K562 (cell line): Measurements from ENCODE around the gene TMEM245. TPM values are rescaled to one million over a fixed set of nuclear protein-coding genes. Genes with fewer than 3 reads are reported as not detected.

Experiments used
- CHD1 ChIP-seq: fragments of 200-600 bp; sonication (generic); IDR thresholded peaks from one replicate; pipeline ENCODE4 v1.6.1; 2012; ENCODE audit warnings: mild to moderate bottlenecking, moderate library complexity, low read length, inconsistent platforms
- DMBX1 ChIP-seq: fragments of 250-450 bp; sonication (Bioruptor Pico); IDR thresholded peaks from 2 replicates; pipeline ENCODE4 v1.8.0; 2022; ENCODE audit warnings: inconsistent platforms, mild to moderate bottlenecking, moderate library complexity, borderline replicate concordance
- E2F1 ChIP-seq: sonication (generic); formaldehyde crosslinking; IDR thresholded peaks from 2 replicates; pipeline ENCODE4 v1.8.1; 2023; ENCODE audit warnings: mild to moderate bottlenecking, missing genetic modification reagents, moderate library complexity
- EZH2 ChIP-seq: IDR thresholded peaks from 2 replicates; pipeline ENCODE4 v1.6.1; 2012; ENCODE audit warnings: low read depth, mild to moderate bottlenecking, inconsistent platforms, low read length, borderline replicate concordance
- FOXK1 ChIP-seq: sonication (generic); formaldehyde crosslinking; IDR thresholded peaks from 2 replicates; pipeline ENCODE4 v1.8.0; 2022; ENCODE audit warnings: missing genetic modification reagents, mild to moderate bottlenecking, borderline replicate concordance
- KLF1 ChIP-seq: fragments of 450-650 bp; IDR thresholded peaks from 2 replicates; pipeline ENCODE4 v1.6.1; 2016; ENCODE audit warnings: missing genetic modification characterization, missing compliant biosample characterization
- LARP7 ChIP-seq: fragments of 450-650 bp; IDR thresholded peaks from 2 replicates; pipeline ENCODE4 v1.6.1; 2016
- PKNOX1 ChIP-seq: fragments of 450-650 bp; IDR thresholded peaks from 2 replicates; pipeline ENCODE4 v1.6.1; 2016
- ZBTB17 ChIP-seq: fragments of 450-650 bp; formaldehyde crosslinking; IDR thresholded peaks from 2 replicates; pipeline ENCODE4 v1.4.0; 2020; ENCODE audit warnings: mild to moderate bottlenecking
- ZNF197 ChIP-seq: fragments of 200-800 bp; sonication (Bioruptor generic); IDR thresholded peaks from 2 replicates; pipeline ENCODE4 v1.6.1; 2016; ENCODE audit warnings: low read depth, missing genetic modification characterization, missing compliant biosample characterization
- ZNF384 ChIP-seq: IDR thresholded peaks from 2 replicates; pipeline ENCODE4 v1.6.1; 2012; ENCODE audit warnings: low read depth, low read length, improper control_type of control experiment
- ZNF408 ChIP-seq: fragments of 250-450 bp; sonication (Bioruptor Pico); IDR thresholded peaks from 2 replicates; pipeline ENCODE4 v1.4.0; 2020; ENCODE audit warnings: low read depth, mild to moderate bottlenecking, moderate library complexity
- polyA plus RNA-seq, 8 experiments: library from polyadenylated mRNA; depleted of rRNA in 4 of 8; stranded (reverse) in 5 of 8; unstranded in 3 of 8; fragments of >200 nt; fragmentation: Nextera tagmentation in 2 of 8; fragmentation: Illumina TruSeq in 1 of 8; extraction: Ambion mirVana in 2 of 8; extraction: Trizol in 1 of 8; gene quantifications; 2 replicates each; pipeline versions ENCODE4 v1.2.1 to v1.2.3, GENCODE V29; 2011 to 2014; ENCODE audit warnings: inconsistent platforms in 1 of 8, missing spikeins in 1 of 8
- total RNA-seq, 7 experiments: library from RNA; depleted of rRNA in 6 of 7; stranded (reverse); fragments of >200 nt in 6 of 7; fragmentation: Illumina TruSeq in 2 of 7; extraction: Trizol in 2 of 7; gene quantifications; 2 replicates each; pipeline versions ENCODE4 v1.2.1 to v1.2.3, GENCODE V29; 2011 to 2021; ENCODE audit warnings: low replicate concordance in 1 of 7
- TF ChIP-seq, protein P1 (sequence below): conservative IDR thresholded peaks from 2 replicates; pipeline ENCODE4 v1.6.1; 2011; ENCODE audit warnings: low read depth, mild to moderate bottlenecking, low read length; ENCODE audit not compliant: control insufficient read depth
- TF ChIP-seq, protein P2 (sequence below): fragments of 450-650 bp; IDR thresholded peaks from 2 replicates; pipeline ENCODE4 v1.6.1; 2016; ENCODE audit warnings: low read depth
- TF ChIP-seq, protein P3 (sequence below): sonication (generic); formaldehyde crosslinking; IDR thresholded peaks from 2 replicates; pipeline ENCODE4 v1.9.0; 2022; ENCODE audit warnings: mild to moderate bottlenecking, missing genetic modification reagents

The TMEM245 gene
- total and polyA plus RNA-seq, 9 of the 15 experiments (the other 6 are each of a cell fraction or from before 2014, with no cell fraction given), result 8.5 to 43.2 (median 24.3) TPM

- TF ChIP-seq E2F1, result peak; percentile 56; the same call in 1 of the 2 replicates
- TF ChIP-seq FOXK1, result no peak
- TF ChIP-seq, protein P1, sequence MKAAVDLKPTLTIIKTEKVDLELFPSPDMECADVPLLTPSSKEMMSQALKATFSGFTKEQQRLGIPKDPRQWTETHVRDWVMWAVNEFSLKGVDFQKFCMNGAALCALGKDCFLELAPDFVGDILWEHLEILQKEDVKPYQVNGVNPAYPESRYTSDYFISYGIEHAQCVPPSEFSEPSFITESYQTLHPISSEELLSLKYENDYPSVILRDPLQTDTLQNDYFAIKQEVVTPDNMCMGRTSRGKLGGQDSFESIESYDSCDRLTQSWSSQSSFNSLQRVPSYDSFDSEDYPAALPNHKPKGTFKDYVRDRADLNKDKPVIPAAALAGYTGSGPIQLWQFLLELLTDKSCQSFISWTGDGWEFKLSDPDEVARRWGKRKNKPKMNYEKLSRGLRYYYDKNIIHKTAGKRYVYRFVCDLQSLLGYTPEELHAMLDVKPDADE, result no peak; the same call in 1 of the 2 replicates
- TF ChIP-seq DMBX1 (CRISPR knock-in tag), result no peak
- TF ChIP-seq, protein P2, sequence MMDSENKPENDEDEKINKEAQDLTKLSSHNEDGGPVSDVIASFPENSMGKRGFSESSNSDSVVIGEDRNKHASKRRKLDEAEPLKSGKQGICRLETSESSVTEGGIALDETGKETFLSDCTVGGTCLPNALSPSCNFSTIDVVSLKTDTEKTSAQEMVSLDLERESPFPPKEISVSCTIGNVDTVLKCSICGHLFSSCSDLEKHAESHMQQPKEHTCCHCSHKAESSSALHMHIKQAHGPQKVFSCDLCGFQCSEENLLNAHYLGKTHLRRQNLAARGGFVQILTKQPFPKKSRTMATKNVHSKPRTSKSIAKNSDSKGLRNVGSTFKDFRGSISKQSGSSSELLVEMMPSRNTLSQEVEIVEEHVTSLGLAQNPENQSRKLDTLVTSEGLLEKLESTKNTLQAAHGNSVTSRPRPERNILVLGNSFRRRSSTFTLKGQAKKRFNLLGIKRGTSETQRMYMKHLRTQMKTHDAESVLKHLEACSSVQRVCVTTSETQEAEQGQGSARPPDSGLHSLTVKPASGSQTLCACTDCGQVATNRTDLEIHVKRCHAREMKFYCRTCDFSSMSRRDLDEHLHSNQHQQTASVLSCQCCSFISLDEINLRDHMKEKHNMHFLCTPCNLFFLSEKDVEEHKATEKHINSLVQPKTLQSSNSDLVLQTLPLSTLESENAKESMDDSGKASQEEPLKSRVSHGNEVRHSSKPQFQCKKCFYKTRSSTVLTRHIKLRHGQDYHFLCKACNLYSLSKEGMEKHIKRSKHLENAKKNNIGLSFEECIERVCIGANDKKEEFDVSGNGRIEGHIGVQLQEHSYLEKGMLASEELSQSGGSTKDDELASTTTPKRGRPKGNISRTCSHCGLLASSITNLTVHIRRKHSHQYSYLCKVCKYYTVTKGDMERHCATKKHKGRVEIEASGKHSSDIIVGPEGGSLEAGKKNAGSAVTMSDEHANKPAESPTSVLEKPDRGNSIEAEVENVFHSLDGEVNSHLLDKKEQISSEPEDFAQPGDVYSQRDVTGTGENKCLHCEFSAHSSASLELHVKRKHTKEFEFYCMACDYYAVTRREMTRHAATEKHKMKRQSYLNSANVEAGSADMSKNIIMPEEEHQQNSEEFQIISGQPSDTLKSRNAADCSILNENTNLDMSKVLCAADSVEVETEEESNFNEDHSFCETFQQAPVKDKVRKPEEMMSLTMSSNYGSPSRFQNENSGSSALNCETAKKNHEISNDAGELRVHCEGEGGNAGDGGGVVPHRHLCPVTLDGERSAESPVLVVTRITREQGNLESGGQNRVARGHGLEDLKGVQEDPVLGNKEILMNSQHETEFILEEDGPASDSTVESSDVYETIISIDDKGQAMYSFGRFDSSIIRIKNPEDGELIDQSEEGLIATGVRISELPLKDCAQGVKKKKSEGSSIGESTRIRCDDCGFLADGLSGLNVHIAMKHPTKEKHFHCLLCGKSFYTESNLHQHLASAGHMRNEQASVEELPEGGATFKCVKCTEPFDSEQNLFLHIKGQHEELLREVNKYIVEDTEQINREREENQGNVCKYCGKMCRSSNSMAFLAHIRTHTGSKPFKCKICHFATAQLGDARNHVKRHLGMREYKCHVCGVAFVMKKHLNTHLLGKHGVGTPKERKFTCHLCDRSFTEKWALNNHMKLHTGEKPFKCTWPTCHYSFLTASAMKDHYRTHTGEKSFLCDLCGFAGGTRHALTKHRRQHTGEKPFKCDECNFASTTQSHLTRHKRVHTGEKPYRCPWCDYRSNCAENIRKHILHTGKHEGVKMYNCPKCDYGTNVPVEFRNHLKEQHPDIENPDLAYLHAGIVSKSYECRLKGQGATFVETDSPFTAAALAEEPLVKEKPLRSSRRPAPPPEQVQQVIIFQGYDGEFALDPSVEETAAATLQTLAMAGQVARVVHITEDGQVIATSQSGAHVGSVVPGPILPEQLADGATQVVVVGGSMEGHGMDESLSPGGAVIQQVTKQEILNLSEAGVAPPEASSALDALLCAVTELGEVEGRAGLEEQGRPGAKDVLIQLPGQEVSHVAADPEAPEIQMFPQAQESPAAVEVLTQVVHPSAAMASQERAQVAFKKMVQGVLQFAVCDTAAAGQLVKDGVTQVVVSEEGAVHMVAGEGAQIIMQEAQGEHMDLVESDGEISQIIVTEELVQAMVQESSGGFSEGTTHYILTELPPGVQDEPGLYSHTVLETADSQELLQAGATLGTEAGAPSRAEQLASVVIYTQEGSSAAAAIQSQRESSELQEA, result no peak
- TF ChIP-seq ZBTB17 (CRISPR knock-in tag), result no peak
- no peak for TF ChIP-seq ZNF384
- TF ChIP-seq, protein P3, sequence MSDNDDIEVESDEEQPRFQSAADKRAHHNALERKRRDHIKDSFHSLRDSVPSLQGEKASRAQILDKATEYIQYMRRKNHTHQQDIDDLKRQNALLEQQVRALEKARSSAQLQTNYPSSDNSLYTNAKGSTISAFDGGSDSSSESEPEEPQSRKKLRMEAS (CRISPR knock-in tag), result peak; percentile 59
- TF ChIP-seq ZNF197 (CRISPR knock-in tag), result 0 out of 2 replicates have a peak, but pooled peaks have one; percentile 78
- TF ChIP-seq ZNF408 (CRISPR knock-in tag), result no peak
- peak; percentile 68; the same call in 1 of the 2 replicates for TF ChIP-seq KLF1
- TF ChIP-seq LARP7, result no peak
- peak; percentile 68 for TF ChIP-seq CHD1
- TF ChIP-seq EZH2, result no peak
- TF ChIP-seq PKNOX1, result peak; percentile 89
Measured at GRCh38 chr9:109119439-109120203, at the start of gene TMEM245 (continued).
